ENCODE results near the gene SLC25A33. TPM values are rescaled to one million over a fixed set of nuclear protein-coding genes. Genes with fewer than 3 reads are reported as not detected.

SLC25A33 gene
- total RNA-seq, 1 experiment from 2014 or later: 9.2 TPM

- TF ChIP-seq STAT6 (CRISPR knock-in tag; conservative IDR thresholded peaks at IDR 0.05; ENCODE audit: low read depth) (no peak), ZBTB43 (CRISPR knock-in tag; IDR thresholded peaks at IDR 0.05) (no peak), FOXJ3 (CRISPR knock-in tag; IDR thresholded peaks at IDR 0.05; ENCODE audit: borderline replicate concordance) (no peak), E2F4 (CRISPR knock-in tag; IDR thresholded peaks at IDR 0.05; ENCODE audit: borderline replicate concordance, low read depth) (no peak), CDX4 (CRISPR knock-in tag; IDR thresholded peaks at IDR 0.05; ENCODE audit: borderline replicate concordance) (no peak), SP1 (CRISPR knock-in tag; conservative IDR thresholded peaks at IDR 0.05) (no peak), ZNF281 (CRISPR knock-in tag; IDR thresholded peaks at IDR 0.05) (no peak), ZNF263 (CRISPR knock-in tag; IDR thresholded peaks at IDR 0.05; ENCODE audit: low read depth) (no peak)
Measured at GRCh38 chr1:9591669-9592509, 52.6 kb downstream of the SLC25A33 start (continued).

- H3K9me3 Mint-ChIP-seq: no peaks in the 10 kb centered on the region
- ChIA-PET CTCF (interaction anchor here (0.7 to 7.3 kb wide), 10 partner anchors 23 to 450 kb away, joined by 3 to 93 read pairs (median 4); no protein-coding TSS in a partner anchor), POLR2A (no interaction called here)
- TF ChIP-seq ZNF532 (CRISPR knock-in tag; IDR thresholded peaks at IDR 0.05; ENCODE audit: borderline replicate concordance): no peak
- TF ChIP-seq ETV6 (CRISPR knock-in tag; IDR thresholded peaks at IDR 0.05): no peak
- no peak overlapping the region; the same call in 1 of the 2 replicates for H3K27ac Mint-ChIP-seq
- ATAC-seq: no peak
- peaks cover 42% of the 10 kb centered on the region for H3K4me1 Mint-ChIP-seq
- no peak for DNase-seq (ENCODE audit: low spot score)
- H3K36me3 Mint-ChIP-seq: no peaks in the 10 kb centered on the region
- H3K4me3 Mint-ChIP-seq: no peak overlapping the region
- no peaks in the 10 kb centered on the region for H3K27me3 Mint-ChIP-seq (ENCODE audit: low read depth)
Measured at GRCh38 chr1:9592510-9593075, 53.3 kb downstream of the SLC25A33 start.

Measured in WTC11 (cell line).